Right lung (tissue), 10 donors: ENCODE results near the gene C12orf50. TPM values are rescaled to one million over a fixed set of nuclear protein-coding genes. Genes with fewer than 3 reads are reported as not detected.
"Not testable (repeated sequence)": the region's sequence is repeated elsewhere in the genome, so short reads cannot be mapped to it uniquely, and the experiment has no call there.

Experiments
- DNase-seq, 2 donors: peaks; one replicate each; pipeline ENCODE4 v3.0.0-alpha.2; 2013
- long read RNA-seq, 8 donors: transcript quantifications; one replicate each; lab custom pipeline, GENCODE V29; 2026
- polyA plus RNA-seq, 5 donors: library from polyadenylated mRNA; unstranded; fragments of 120-200 nt; gene quantifications; one replicate each; pipeline versions ENCODE4 v1.2.1 to v1.2.3, GENCODE V29; 2013; ENCODE audit warnings: inconsistent platforms in 1 of 5, low replicate concordance in 1 of 5; ENCODE audit not compliant: insufficient read length in 5 of 5, insufficient read depth in 1 of 5

Gene C12orf50, protein sequence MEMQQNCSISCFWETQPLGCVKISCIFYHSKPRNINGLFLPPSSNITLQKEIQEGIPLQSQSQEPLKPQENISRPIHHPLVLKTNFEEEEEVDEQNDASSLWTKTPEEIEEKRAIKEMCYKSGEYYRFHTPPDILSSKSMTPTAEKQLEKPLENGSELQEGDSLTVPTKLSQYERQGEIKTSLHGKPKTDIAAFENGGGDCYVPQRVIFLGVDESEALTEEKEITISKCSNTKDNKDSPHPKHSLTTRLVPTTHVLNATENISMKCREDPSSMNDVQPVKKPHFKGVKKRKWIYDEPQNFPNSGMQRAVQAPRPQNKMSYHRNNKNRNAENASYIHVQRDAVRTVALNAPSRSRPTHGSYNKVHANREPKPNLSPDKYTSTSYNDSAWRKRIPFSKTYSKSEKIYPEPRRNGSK
- under 1 TPM; 0.38 to 0.61 (median 0.46) TPM for polyA plus RNA-seq
- long read RNA-seq, donor 1 = 0 reads
- long read RNA-seq, donor 2 = 0 reads
- long read RNA-seq, donor 3 = 0 reads
- long read RNA-seq, donor 4, partial matches to known transcripts = 9 of 14 reads
- long read RNA-seq, donor 4, other reads (novel, unspliced or antisense) = 5 of 14 reads
- long read RNA-seq, donor 5, partial matches to known transcripts = 29 of 29 reads
- long read RNA-seq, donor 5, other reads (novel, unspliced or antisense) = 0 of 29 reads
- long read RNA-seq, donor 6, partial matches to known transcripts = 26 of 33 reads
- long read RNA-seq, donor 6, other reads (novel, unspliced or antisense) = 7 of 33 reads
- long read RNA-seq, donor 7 = 0 reads
- long read RNA-seq, donor 8 = 0 reads

DNA sequence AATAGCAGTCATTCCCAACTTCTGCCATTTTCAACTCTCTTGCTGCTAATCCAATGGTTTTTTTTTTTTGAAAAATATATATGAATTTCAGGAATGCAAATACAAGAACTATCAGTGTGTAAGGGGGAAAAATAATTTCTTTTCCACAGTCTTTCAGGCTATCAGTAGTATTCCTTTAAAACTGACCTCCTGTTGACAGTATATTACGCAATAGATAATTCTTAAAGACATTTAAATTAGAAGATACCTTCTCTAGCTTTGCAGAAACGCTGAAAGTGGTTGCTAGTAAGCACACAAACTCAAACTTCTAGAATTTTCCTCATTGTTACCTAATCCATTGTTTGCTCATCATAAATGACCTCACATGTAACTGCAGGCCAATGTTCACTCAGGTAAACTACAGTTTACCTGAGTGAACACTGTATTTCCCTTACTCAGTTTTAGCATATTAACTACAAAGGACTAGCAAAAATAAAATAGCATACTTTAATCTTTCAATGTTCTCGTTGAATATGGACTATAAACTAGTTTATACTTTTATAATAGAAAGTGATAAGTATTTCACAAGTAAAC lies at the start of gene C12orf50:
Gene C12orf50 (minus strand): TSS at position 309 of the 573 bp plus-strand sequence. CDS start 2,439 bp downstream, outside the sequence.
- DNase-seq = no peak

DNA sequence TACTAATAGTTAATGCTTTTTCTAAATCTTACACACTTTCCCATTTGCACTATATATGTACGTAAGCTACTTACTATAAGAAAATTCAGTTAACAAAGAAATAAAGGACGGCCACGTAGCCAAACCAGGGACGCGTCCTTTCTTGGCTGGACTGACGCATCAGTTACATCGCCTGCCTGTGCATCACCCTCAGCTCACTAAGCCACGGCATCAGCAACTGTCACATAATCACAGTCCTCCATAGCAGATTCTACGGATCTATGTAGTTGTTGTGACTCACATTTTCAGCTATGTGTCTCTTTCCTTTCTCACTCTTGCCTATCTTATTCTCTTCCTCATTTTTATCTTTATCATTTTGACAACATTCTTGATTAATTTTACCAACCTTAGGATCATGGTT lies 38.1 kb upstream of the C12orf50 start:
- no peak for DNase-seq

DNA sequence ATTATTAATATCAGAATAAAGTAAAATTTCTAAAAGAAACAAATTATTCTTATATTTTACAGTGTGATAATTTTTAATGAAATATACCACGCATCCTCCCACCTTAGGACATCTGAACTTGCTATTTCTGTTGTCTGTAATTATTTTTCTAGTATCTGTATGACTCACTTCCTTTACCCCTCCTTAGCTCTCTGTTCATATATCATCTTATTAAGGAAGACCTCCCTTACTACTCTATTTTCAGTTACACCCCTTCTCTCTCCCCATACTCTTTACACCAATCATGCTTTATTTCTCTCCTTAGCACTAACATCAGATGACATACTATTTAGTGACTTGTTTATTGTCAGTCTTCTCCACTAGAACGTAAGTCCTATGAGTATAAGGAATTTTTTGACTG lies 34.2 kb upstream of the C12orf50 start:
- no peak for DNase-seq

DNA sequence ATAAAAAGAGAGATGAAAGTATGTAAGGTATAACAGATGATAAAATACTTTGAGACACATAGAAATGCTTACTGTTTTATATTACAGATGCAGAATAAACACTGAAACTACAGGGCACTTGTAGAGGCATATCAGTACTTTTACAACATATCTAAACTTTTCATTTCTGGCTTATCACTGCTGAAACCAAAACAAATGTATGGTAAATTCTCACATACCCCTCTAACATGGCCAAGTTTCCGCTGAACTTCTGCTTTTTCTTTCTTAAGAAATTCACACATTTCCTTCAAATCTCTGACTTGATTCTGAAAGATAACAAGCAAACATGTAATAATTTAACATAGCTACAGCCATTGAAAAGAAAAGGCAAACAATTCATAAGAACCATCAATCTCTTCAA lies 33.3 kb upstream of the C12orf50 start:
- DNase-seq = no peak

DNA sequence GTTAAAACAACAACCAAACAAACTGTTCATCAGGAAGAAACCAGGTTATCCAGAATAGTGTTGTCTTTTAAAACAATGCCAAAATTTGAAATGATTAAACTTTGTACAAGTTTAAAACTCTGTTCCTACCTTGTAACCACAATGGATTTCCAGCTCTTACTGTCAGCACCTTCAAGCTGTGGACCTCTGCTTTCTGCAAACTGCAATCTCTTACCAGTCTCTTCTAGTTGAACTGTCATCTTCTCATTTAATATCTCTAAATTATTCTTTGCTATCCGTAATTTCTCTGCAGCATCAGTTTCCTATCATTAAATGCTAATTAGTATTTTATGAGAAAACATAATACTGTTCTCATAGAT lies 29.5 kb upstream of the C12orf50 start:
- no peak for DNase-seq

DNA sequence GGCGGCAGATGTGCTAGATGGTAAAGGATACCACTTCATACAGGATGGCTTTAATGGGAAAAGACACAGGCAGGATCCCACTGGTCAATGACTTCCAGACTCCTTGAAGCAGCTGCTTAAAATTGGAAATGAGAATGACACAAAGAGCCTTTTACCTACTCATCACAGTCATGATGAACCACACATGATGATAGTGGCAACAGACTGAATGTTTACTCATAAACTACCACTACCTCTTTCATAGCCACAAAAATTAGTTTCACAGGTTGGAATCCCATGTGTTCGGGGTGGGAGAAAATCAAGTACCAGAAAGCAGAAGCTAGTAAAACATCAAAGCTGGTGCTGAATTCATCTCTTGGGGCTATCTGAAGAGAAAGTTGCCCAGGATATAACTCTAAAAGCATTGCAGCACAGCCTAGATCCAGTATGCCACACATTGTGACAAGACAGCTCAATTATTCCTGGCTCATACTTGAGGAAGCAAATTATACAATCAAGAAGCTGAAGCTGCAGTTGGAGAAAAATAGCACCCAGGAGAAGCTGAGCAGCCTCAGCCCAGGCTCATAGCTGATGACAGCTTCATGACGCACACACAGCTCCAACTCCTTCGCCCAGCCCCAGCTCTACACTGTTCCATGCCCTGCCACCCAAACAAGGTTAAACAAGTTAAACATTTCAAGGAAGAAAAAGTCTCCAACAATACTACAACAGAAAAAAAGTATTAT lies 29.0 kb upstream of the C12orf50 start:
- no peak for DNase-seq

DNA sequence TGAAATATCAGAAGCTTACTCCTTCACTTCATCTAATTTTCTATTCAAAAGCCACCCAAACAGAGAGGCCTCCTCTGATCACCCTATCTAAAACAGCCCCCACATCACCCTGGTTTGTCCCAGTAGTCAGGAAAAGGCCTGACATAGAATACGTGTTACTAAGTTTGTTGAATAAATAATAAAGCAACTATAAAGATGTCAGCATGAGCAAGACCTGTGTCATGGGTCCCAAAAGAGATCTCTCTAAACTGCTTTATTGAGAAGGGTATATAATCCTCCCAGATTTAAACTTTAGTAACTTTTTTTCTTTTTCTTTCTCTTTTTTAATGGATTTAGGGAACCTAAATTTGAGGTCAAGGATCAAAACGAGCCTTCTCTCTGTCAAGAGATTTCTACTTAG lies 27.4 kb upstream of the C12orf50 start:
- no peak for DNase-seq

DNA sequence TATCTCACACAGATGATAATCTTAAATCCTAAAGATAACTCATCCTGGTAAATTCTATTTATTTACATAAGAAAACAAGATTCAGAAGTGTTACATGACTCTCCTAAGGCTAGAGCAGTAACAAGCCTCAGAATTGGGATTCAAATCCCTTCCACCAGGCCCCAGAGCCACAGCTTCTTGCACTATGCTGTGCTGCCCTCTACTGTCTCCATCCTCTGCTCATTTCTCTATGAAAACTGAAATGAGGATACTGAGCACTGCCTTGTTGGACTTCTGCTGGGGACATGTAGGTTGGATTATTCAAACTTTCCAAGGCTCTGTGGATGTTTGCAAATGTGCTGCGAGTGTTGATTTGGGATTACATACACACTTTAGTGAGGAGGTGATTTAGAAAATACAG lies 23.5 kb upstream of the C12orf50 start:
- no peak for DNase-seq

DNA sequence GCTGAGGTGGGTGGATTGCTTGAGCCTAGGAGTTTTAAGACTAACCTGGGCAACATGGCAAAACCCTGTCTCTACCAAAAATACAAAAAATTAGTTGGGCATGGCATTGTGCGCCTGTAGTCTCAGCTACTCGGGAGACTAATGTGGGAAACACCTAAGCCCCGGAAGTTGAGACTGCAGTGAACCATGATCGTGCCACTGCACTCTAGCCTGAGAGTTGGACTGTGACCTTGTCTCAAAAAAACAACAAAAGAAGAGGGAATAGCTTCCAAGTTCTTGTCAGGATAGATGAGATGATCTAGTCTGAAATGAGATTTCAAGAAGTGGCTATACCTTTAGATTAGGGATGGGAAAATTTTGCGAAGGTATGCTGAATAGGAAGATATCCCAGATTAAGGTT lies 14.8 kb upstream of the C12orf50 start:
- DNase-seq = no peak

DNA sequence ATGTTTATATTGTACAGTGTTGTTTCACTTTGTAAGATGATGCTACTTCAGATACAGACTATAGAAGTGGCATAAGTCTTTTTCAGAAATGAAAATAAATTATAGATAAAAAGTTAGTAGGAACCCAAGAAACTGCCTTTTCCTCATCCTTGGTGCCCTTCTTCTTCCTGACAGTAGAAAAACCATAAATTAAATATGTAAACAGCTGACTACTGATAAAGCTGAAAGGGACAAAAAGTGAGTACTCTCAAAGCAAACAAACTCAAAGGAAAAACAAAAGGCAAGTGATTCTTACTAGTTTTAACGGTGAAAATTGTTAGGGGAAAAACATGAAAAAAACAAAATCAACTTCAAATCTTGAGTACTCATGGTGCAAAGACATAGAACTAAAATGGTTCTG lies 8.6 kb upstream of the C12orf50 start:
- DNase-seq = no peak

DNA sequence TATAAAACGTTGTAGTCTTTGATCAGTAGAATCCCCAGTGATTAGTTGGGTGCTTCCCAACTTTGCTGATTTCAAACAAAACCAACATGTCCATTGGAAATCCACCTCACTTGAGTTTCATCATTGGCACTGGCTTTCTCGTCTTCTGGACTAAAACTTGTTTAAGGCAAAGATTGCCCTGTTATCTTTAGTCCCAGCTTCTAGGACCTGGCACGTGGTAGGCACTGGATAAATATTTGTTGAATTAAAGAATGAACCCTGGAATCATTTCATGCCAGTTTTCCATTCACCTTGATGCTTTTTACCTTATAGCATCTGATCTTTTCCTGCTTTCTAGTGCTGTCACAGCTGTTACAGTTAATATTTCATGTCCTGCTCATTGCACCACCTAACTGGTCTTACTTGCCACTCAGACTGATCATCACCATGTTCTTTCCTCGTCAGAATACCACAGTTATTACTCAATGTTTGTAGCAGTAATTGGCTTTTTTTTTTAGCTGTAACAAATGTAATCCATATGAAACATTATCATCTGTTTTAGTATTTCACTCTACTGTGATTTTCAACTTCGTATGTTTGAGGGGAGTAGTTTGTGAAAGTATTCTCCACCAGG lies 7.3 kb upstream of the C12orf50 start:
- no peak for DNase-seq

DNA sequence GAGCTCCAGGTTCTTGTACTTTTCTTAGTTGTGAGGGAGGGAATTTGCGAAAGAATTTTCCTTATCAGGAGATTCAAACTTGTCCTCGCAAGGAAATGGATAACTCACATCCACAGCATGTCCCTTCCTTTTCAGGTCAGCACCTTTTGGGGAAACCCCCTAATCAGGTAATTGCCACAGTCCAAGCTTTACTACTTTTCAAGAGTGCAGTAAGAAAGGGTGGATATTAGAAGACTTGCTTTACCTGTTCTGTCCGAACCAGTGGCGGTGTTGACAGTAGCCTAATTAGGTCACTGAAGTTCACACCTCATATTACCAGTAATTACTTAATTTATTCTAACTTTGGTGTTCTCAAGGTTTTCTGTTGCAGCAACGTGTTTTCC lies 6.7 kb upstream of the C12orf50 start:
- DNase-seq = no peak

DNA sequence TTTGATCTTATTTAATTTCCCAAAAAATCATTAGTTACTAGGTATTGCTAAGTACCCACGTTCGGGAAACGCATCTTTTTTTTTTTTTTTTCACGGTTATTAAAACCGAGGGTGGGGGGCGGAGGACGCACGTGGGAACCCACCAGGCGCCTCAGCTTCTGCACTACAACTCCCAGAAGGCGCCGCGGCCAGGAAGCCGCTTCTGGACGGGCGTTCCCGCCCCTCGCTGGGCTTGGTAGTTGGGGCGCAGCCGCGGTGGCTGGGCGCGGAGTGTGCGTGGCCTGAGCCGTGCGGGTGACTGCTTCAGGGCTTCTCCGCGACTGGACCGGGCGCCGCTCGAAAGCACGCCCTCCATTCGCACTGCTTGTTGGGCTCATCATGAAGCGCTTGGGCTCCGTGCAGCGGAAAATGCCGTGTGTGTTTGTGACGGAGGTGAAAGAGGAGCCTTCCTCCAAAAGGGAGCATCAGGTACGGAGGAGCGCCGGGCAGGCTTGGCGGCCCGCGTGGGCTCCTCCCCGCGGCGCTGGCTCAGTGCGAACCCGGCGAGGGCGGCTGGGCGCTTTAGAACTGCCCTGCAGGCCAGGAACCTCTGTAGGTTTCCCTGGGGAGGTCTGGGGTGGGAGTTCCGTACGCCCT lies 6.2 kb upstream of the C12orf50 start:
- DNase-seq = peak; percentile 84 to 85

DNA sequence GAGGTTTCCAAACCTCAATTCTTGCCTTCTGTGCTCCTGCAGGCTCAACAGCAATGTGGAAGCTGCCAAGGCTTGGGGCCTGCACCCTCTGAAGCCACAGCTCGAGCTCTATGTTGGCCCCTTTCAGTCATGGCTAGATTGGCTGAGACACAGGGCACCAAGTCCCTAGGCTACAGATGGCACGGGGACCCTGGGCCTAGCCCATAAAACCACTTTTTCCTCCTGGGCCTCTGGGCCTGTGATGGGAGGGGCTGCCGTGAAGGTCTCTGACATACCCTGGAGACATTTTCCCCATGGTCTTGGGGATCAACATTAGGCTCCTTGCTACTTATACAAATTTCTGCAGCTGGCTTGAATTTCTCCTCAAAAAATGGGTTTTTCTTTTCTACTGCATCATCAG lies 2.0 kb upstream of the C12orf50 start:
- not testable (repeated sequence) for DNase-seq

DNA sequence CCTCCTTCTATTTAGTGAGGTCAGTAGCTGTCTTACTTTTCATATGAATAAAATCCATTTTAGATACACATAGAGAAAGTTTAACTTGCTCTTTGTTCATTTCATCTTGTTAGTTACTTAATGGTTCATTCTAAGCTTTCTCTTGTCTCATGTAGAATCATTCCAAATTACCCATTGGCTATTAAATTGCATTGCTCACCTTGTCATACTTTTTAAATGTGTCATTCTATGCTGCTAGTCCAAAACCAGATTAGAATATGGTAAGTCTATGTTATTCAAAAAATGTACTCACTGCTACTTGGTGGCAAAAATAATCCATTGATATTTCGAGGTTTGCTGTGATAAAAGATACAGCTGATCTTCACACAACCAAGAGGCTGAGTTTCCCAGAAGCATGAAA lies 3.0 kb downstream of the C12orf50 start:
- DNase-seq = no peak

DNA sequence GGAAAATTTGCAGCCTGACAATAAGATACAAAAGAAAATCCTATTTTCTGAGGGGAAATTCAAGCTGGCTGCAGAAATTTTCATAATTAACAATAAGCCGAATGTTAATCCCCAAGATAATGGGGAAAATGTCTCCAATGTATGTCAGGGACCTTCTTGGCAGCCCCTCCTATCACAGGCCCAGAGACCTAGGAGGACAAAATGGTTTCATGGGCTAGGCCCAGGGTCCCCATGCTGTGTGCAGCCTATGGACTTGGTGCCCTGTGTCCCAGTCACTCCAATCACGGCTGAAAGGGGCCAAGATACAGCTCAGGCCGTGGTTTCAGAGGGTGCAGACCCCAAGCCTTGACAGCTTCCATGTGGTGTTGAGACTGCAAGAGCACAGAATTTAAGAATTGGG lies 11.2 kb downstream of the C12orf50 start:
- no peak for DNase-seq

DNA sequence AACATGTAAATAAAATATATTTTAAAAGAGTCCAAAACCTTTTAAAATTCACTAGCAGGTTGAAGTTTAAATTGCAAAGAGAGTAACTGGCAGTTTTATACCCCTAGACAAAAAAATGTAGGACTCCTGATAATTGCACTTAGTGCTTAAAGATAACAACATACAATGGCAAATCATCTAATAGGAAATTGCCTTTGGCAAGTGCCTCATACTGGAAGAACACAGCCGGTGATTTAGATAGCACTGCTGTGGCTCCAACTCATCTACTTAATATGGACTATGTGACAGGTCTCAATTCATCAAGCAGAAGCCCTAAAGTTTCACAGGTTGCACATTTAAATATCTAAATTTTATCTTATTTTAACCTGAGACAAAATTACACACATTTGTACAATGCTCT lies 13.4 kb downstream of the C12orf50 start:
- no peak for DNase-seq

DNA sequence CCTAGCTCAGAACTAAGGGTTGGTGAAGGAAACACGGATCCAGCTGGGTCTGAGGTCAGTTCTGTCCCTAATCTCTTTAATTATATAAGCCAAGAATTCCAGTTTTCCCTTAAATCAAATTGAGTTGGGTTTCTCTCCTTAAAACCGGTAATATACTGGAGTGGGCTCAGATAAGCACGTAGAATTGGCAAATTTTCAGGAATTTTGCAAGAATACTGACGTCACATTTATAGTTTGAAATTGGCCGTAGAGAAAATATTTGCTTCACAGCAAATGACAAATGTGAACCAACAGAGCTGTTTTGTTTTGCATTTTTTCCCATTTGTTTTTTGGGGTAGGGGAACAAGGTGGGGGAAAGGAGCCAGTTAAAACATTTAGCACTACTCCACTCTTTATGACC lies 17.4 kb downstream of the C12orf50 start:
- peak; percentile 24 to 27 for DNase-seq

DNA sequence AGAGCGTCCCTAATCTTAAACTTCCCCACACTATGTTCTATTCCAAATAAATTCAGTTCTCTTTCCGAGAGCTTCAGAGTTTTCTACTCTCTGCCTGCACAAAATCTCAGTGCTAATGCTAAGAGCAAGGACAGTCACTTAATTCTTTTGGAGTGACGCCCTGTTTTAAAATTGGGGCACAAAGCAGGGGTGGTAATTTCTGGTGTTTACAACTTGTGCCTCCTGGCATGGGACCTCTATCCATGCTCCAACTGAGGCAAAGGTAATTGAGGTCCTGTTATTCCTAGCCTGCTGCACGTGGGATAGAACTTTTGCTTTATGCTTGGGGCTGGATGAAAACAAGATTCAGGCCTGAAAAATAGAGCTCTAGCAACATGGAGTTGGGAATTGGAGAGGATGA lies 22.9 kb downstream of the C12orf50 start:
- DNase-seq = no peak

DNA sequence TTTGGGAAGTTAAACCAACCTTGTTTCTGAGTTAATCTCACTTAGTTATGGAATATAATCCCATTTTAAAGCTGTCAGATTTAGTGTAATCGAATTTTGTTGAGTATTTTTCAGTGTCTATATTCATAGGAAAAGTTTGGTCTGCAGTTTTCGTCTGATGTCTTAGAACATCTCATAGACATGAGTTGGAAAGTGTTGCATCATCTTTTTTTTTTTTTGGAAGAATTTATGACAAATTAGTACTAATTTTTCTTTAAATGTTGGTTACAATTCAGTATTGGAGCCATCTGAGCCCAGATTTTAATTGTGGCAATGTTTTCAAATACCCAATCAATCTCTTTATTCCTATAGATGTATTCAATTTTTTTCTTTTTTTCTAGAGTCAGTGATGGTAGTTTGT lies 27.9 kb downstream of the C12orf50 start:
- DNase-seq = no peak

DNA sequence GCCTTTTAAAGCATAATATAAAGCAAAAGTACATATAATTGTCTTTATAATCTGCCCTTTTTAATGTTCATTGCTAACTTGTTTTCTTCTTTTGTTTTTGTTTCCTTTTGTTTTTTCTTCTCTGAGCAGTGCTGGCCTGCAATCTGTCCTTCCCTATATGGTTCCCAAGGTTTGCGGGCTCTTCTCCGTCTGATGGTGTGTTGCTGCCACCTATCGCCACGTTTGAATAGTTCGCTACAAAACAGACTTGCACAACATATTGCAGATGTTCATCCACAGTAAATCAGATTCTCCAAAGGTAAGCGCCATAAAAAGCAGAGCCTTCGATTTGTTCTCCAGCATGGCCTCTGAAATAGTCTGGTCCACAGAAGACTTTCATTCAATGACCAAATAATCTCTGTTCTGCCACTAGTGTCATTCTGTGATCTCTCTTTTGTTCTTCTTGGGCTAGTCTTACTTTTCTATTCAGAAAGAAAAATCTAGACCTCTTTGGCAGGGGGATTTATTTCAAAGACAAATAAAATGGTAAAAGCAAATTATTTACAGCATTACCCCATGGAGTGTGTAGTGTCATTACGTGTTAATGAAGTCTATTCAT lies 33.5 kb downstream of the C12orf50 start:
- peak; percentile 59 to 71 for DNase-seq
